Testis (tissue), 3 donors: ENCODE results near the gene PARM1. TPM values are rescaled to one million over a fixed set of nuclear protein-coding genes. Genes with fewer than 3 reads are reported as not detected.

Experiments
- DNase-seq: peaks from one replicate; pipeline ENCODE4 v3.0.0-alpha.2; 2019
- H3K27ac ChIP-seq, 2 donors: fragments of 200-600 bp; sonication (generic); one replicate each; pipeline ENCODE4 v1.5.1; 2019
- H3K27me3 ChIP-seq: fragments of 200-600 bp; sonication (generic); one replicate; pipeline ENCODE4 v1.5.1; 2019
- H3K36me3 ChIP-seq: fragments of 200-600 bp; sonication (generic); one replicate; pipeline ENCODE4 v1.5.1; 2017; ENCODE audit warnings: low read depth; ENCODE audit errors: missing control alignments
- H3K4me1 ChIP-seq: fragments of 200-600 bp; sonication (generic); one replicate; pipeline ENCODE4 v1.5.1; 2019
- H3K4me3 ChIP-seq, 2 donors: fragments of 200-600 bp; sonication (generic); one replicate each; pipeline ENCODE4 v1.5.1; 2017 to 2019
- H3K9me3 ChIP-seq: fragments of 200-600 bp; sonication (generic); one replicate; pipeline ENCODE4 v1.5.1; 2017
- POLR2A ChIP-seq: fragments of 450-650 bp; IDR thresholded peaks from one replicate; pipeline ENCODE4 v1.6.1; 2017; ENCODE audit warnings: antibody characterized with exemption, mild to moderate bottlenecking, moderate library complexity
- WGBS, 2 donors: methylation state at CpG; one replicate each; pipeline ENCODE4 v1.1.5; 2018; 5-methylcytosine and 5-hydroxymethylcytosine counted together
- intact Hi-C: fragments of 100-400 bp; cut with DNase I; formaldehyde crosslinking; loops from one replicate; pipeline ENCODE4 v1.15.1; 2023; ENCODE audit warnings: low total_unique reads
- polyA plus RNA-seq: library from polyadenylated mRNA; stranded (reverse); fragments of 350-450 nt; fragmentation: Illumina TruSeq; extraction: RNeasy Lipid Tissue Mini Kit (QIAGEN cat#74804); gene quantifications from one replicate; pipeline ENCODE4 v1.2.3, GENCODE V29; 2014; ENCODE audit warnings: low read depth, low replicate concordance; ENCODE audit not compliant: insufficient read depth
- total RNA-seq, 2 donors: library from RNA; depleted of rRNA; stranded (reverse); fragments of >200 nt; gene quantifications; one replicate each; pipeline ENCODE4 v1.2.3, GENCODE V29; 2016
- TF ChIP-seq, protein P1 (sequence below), 3 experiments: fragments of 450-650 bp in 2 of 3; fragments of 200-600 bp in 1 of 3; sonication (generic) in 1 of 3; IDR thresholded peaks; one replicate each; pipeline ENCODE4 v1.5.1; 2016 to 2019; ENCODE audit warnings: antibody characterized with exemption in 3 of 3, mild to moderate bottlenecking in 2 of 3, moderate library complexity in 1 of 3

The PARM1 gene
- total and polyA plus RNA-seq, 3 donors from 2014 or later = 29.0 to 40.5 (median 40.1) TPM

DNA sequence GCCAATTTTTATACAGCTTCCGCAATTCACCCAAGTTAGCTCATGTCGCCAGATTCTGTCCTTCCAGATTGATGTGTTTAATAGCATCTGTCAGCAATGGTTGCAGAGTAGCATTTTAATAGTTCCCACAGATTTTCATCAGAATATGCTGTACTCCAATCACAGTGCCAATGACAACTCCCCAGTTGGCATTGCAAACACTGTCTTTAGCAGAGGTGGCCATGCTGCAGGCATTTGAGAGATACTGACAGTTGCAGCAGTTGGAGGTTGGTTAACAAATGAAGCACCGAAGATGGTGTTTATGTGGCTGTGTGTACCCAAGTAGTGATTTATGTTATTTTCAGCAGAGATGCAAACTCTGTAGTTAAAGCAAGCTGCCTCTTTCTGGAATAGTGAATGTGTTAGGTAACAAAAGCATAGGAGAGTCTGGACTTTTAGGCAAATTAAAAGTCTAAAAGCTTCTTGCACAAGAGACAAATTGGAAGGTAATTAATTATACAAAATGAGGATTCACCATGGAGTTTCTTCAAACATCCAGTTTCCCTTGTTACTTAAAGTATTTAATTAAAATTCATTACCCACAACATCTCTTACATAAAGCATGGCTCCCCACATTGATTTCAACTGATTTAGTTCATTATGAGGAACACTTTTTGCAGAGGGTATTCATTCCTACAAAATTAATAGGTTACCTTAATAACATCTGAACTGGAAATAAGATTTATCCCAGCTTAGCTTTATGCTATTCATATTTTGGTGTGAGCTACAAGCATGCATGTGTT is 65.2 kb downstream of the PARM1 start:
- intact Hi-C loops = no loop called here
- H3K4me3 ChIP-seq = no peak overlapping the region
- WGBS, 2 donors = 85 to 92% methylated on average over 3 of the region's 3 CpGs
- no peak for DNase-seq
- no peaks in the 10 kb centered on the region for H3K36me3 ChIP-seq
- H3K27me3 ChIP-seq = no peaks in the 10 kb centered on the region
- H3K9me3 ChIP-seq = no peaks in the 10 kb centered on the region
- no peaks in the 10 kb centered on the region for H3K4me1 ChIP-seq
- H3K27ac ChIP-seq = no peak overlapping the region
- TF ChIP-seq POLR2A = no peak
- TF ChIP-seq, protein P1, sequence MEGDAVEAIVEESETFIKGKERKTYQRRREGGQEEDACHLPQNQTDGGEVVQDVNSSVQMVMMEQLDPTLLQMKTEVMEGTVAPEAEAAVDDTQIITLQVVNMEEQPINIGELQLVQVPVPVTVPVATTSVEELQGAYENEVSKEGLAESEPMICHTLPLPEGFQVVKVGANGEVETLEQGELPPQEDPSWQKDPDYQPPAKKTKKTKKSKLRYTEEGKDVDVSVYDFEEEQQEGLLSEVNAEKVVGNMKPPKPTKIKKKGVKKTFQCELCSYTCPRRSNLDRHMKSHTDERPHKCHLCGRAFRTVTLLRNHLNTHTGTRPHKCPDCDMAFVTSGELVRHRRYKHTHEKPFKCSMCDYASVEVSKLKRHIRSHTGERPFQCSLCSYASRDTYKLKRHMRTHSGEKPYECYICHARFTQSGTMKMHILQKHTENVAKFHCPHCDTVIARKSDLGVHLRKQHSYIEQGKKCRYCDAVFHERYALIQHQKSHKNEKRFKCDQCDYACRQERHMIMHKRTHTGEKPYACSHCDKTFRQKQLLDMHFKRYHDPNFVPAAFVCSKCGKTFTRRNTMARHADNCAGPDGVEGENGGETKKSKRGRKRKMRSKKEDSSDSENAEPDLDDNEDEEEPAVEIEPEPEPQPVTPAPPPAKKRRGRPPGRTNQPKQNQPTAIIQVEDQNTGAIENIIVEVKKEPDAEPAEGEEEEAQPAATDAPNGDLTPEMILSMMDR (IDR thresholded peaks at IDR 0.05) = no peak

DNA sequence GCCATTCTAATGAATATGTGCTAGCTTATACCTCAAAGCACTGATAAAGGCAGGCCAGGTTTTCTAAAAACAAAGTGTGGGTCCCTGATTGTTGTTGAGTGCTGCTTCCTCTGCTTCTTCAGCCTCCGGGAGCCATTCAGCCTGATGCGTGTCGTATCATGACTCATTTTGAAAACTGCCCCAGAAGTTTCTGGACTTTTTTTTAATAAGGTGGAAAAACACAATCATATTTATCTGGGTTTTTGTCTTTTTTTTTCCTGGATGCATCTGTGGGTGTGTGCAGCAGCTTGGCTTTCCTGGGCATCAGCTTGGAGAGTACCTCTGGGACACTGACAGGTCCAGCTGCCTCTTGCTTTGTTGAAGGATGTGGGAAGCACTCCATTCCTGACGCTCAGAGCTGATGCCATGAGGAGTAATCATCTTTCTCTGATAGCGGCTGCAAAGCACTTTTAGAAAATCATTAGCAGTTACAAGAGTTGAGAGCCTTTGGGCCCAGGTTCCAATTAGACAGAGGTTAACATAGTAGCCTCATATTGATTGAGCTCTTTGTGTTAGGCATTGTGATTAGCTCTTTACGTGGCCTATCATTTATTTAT is 66.9 kb downstream of the PARM1 start:
- TF ChIP-seq, protein P1 (IDR thresholded peaks at IDR 0.05) = no peak
- no peak for TF ChIP-seq POLR2A
- Histone ChIP-seq H3K27ac (no peak overlapping the region), H3K4me1 (no peaks in the 10 kb centered on the region), H3K27me3 (no peaks in the 10 kb centered on the region), H3K4me3 (no peak overlapping the region), H3K36me3 (no peaks in the 10 kb centered on the region), H3K9me3 (no peaks in the 10 kb centered on the region)
- WGBS, 2 donors = 83 to 88% methylated on average over 6 of the region's 6 CpGs
- intact Hi-C loops = no loop called here
- DNase-seq = no peak

DNA sequence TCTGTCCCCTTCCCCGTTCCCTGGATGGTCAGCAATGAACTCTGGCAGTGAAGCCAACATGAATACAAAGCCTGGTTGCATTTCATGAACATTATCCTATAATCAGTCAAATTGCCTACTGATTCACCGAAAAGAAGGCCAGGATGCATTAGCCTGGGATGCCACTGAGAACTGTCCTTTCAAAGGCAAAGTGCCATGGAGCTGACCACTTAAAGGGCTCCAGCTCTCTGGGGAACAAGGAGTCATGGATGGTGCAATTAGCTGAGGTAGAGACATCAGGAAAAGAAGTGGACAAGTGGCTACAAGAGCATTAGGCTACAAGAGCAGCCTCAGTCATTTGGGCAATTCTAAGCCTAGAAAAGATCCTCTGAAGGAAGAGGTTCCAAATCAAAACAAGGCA is 69.0 kb downstream of the PARM1 start:
- Histone ChIP-seq H3K27me3 (no peaks in the 10 kb centered on the region), H3K27ac (no peak overlapping the region), H3K36me3 (no peaks in the 10 kb centered on the region), H3K4me3 (no peak overlapping the region), H3K4me1 (no peaks in the 10 kb centered on the region), H3K9me3 (no peaks in the 10 kb centered on the region)
- 89 to 95% methylated on average over 2 of the region's 2 CpGs for WGBS, 2 donors
- intact Hi-C loops = no loop called here
- DNase-seq = no peak
- TF ChIP-seq, protein P1 (IDR thresholded peaks at IDR 0.05) = no peak
- no peak for TF ChIP-seq POLR2A

DNA sequence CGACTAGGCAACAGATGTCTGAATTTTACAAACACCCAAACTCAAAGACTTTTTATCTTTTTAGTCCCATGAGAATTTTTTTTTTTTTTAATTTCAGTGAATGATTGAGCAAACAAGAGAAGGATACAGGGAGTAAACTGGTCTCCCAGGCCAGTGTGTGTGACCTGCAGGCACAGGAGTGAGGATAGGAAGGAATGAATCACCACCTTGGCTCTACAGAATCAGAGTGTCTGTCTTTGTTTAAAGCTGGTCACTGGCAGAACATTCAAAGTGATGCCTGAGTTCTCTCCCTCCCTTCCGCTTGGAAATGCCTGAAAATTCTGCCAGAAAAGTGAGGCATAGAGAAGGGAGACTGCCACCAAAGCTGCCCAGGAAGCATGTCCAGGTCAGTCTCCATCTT is 69.5 kb downstream of the PARM1 start:
- WGBS, 2 donors = 81 to 86% methylated on average over 2 of the region's 2 CpGs
- Histone ChIP-seq H3K4me3 (no peak overlapping the region), H3K4me1 (no peaks in the 10 kb centered on the region), H3K9me3 (no peaks in the 10 kb centered on the region), H3K27ac (no peak overlapping the region), H3K27me3 (no peaks in the 10 kb centered on the region), H3K36me3 (no peaks in the 10 kb centered on the region)
- DNase-seq = no peak
- TF ChIP-seq, protein P1 (IDR thresholded peaks at IDR 0.05) = no peak
- no peak for TF ChIP-seq POLR2A
- intact Hi-C loops = no loop called here

DNA sequence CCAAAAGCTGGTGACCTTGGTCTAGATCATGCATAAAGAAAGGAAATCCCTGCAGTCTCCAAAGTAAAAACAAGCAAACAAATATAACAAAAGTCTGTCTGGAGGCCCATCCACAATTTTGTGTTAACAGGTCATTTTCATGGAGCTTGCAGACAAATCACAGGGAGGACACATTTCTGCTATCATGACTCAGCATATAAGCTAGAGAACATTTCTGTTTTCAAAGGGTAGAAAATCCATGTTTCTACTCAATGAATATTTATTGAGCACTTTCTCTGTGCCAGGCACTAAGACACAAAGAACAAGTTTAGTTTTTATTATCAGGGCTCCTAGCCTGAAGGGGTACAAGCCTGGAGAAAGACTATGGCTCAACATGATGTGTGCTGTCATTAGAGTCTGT is 71.1 kb downstream of the PARM1 start:
- H3K27ac ChIP-seq = no peak overlapping the region
- no peaks in the 10 kb centered on the region for H3K4me1 ChIP-seq
- no peaks in the 10 kb centered on the region for H3K27me3 ChIP-seq
- no peak overlapping the region for H3K4me3 ChIP-seq
- no peaks in the 10 kb centered on the region for H3K9me3 ChIP-seq
- no peaks in the 10 kb centered on the region for H3K36me3 ChIP-seq
- intact Hi-C loops = no loop called here
- DNase-seq = no peak
- TF ChIP-seq POLR2A = no peak
- TF ChIP-seq, protein P1 (IDR thresholded peaks at IDR 0.05) = no peak
